ENCODE data around the gene SNRPA.
"Not testable (repeated sequence)": the region's sequence is repeated elsewhere in the genome, so short reads cannot be mapped to it uniquely, and the experiment has no call there.

Gene SNRPA

GRCh38 chr19:40732304-40732703 is 18.7 kb upstream of the SNRPA start:
- DNase-seq (ENCODE audit: low spot score in 2 of 2); H3K4me1 Mint-ChIP-seq; H3K9me3 Mint-ChIP-seq; H3K4me3 Mint-ChIP-seq; H3K27me3 Mint-ChIP-seq; H3K27ac Mint-ChIP-seq; ATAC-seq (ENCODE audit: low read depth): not testable (repeated sequence)
- peaks cover 35% of the 10 kb centered on the region for H3K36me3 Mint-ChIP-seq

- ATAC-seq (ENCODE audit: low read depth) (no peak), DNase-seq (ENCODE audit: low spot score in 2 of 2) (no peak)
- peaks cover 4% of the 10 kb centered on the region for H3K4me1 Mint-ChIP-seq
- H3K27me3 Mint-ChIP-seq = no peaks in the 10 kb centered on the region
- no peak overlapping the region for H3K27ac Mint-ChIP-seq
- no peak overlapping the region for H3K4me3 Mint-ChIP-seq
- no peaks in the 10 kb centered on the region for H3K9me3 Mint-ChIP-seq
- peaks cover 35% of the 10 kb centered on the region for H3K36me3 Mint-ChIP-seq
Observed at GRCh38 chr19:40733149-40733548, 17.9 kb upstream of the SNRPA start.

- Mint-ChIP-seq H3K36me3 (peaks cover 42% of the 10 kb centered on the region), H3K4me3 (no peak overlapping the region), H3K4me1 (peaks cover 4% of the 10 kb centered on the region), H3K27ac (no peak overlapping the region), H3K27me3 (no peaks in the 10 kb centered on the region), H3K9me3 (no peaks in the 10 kb centered on the region)
- ATAC-seq (ENCODE audit: low read depth) = no peak
- no peak for DNase-seq (ENCODE audit: low spot score in 2 of 2)
Observed at GRCh38 chr19:40735013-40735771, 15.8 kb upstream of the SNRPA start.

- Mint-ChIP-seq H3K36me3 (peaks cover 35% of the 10 kb centered on the region), H3K9me3 (no peaks in the 10 kb centered on the region), H3K27ac (no peak overlapping the region), H3K4me3 (no peak overlapping the region), H3K27me3 (no peaks in the 10 kb centered on the region), H3K4me1 (peaks cover 5% of the 10 kb centered on the region)
- ATAC-seq (ENCODE audit: low read depth) (no peak), DNase-seq (ENCODE audit: low spot score in 2 of 2) (no peak)
Observed at GRCh38 chr19:40736661-40737060, 14.3 kb upstream of the SNRPA start.

- Mint-ChIP-seq H3K36me3 (peaks cover 35% of the 10 kb centered on the region), H3K9me3 (no peaks in the 10 kb centered on the region), H3K27me3 (no peaks in the 10 kb centered on the region), H3K4me1 (peaks cover 5% of the 10 kb centered on the region), H3K27ac (no peak overlapping the region), H3K4me3 (no peak overlapping the region)
- ATAC-seq (ENCODE audit: low read depth) (no peak), DNase-seq (ENCODE audit: low spot score in 2 of 2) (no peak)
Observed at GRCh38 chr19:40737102-40737644, 13.8 kb upstream of the SNRPA start.

- Mint-ChIP-seq H3K36me3 (peaks cover 22% of the 10 kb centered on the region), H3K9me3 (no peaks in the 10 kb centered on the region), H3K4me3 (no peak overlapping the region), H3K4me1 (peaks cover 5% of the 10 kb centered on the region), H3K27me3 (no peaks in the 10 kb centered on the region), H3K27ac (no peak overlapping the region)
- DNase-seq (ENCODE audit: low spot score in 2 of 2) (no peak), ATAC-seq (ENCODE audit: low read depth) (no peak)
Observed at GRCh38 chr19:40739030-40739839, 11.8 kb upstream of the SNRPA start.

GRCh38 chr19:40739871-40740703 is 10.9 kb upstream of the SNRPA start:
- H3K4me3 Mint-ChIP-seq = no peak overlapping the region
- H3K27ac Mint-ChIP-seq = no peak overlapping the region
- H3K36me3 Mint-ChIP-seq = peaks cover 18% of the 10 kb centered on the region
- H3K9me3 Mint-ChIP-seq = no peaks in the 10 kb centered on the region
- H3K27me3 Mint-ChIP-seq = no peaks in the 10 kb centered on the region
- ATAC-seq (ENCODE audit: low read depth) = no peak
- no peak for DNase-seq (ENCODE audit: low spot score in 2 of 2)
- peaks cover 5% of the 10 kb centered on the region for H3K4me1 Mint-ChIP-seq

GRCh38 chr19:40740747-40741146 is 10.3 kb upstream of the SNRPA start:
- peaks cover 11% of the 10 kb centered on the region for H3K36me3 Mint-ChIP-seq
- DNase-seq (ENCODE audit: low spot score in 2 of 2) = no peak

GRCh38 chr19:40741527-40742390 is 9.2 kb upstream of the SNRPA start:
- no peaks in the 10 kb centered on the region for H3K27me3 Mint-ChIP-seq
- no peak overlapping the region for H3K27ac Mint-ChIP-seq
- peaks cover 11% of the 10 kb centered on the region for H3K36me3 Mint-ChIP-seq

More at GRCh38 chr19:40740747-40741146, 10.3 kb upstream of the SNRPA start:
- H3K27ac Mint-ChIP-seq = peak overlapping the region; percentile 70
- no peak overlapping the region for H3K4me3 Mint-ChIP-seq
- H3K9me3 Mint-ChIP-seq = no peaks in the 10 kb centered on the region
- peaks cover 3% of the 10 kb centered on the region for H3K4me1 Mint-ChIP-seq
- H3K27me3 Mint-ChIP-seq = no peaks in the 10 kb centered on the region
- no peak for ATAC-seq (ENCODE audit: low read depth)

GRCh38 chr19:40742477-40742876 is 8.5 kb upstream of the SNRPA start:
- H3K27ac Mint-ChIP-seq = no peak overlapping the region
- no peaks in the 10 kb centered on the region for H3K27me3 Mint-ChIP-seq
- peaks cover 3% of the 10 kb centered on the region for H3K4me1 Mint-ChIP-seq
- no peaks in the 10 kb centered on the region for H3K9me3 Mint-ChIP-seq
- H3K36me3 Mint-ChIP-seq = peaks cover 9% of the 10 kb centered on the region
- no peak for DNase-seq (ENCODE audit: low spot score in 2 of 2)
- no peak overlapping the region for H3K4me3 Mint-ChIP-seq
- no peak for ATAC-seq (ENCODE audit: low read depth)

More at GRCh38 chr19:40741527-40742390, 9.2 kb upstream of the SNRPA start:
- H3K4me3 Mint-ChIP-seq = no peak overlapping the region
- no peaks in the 10 kb centered on the region for H3K9me3 Mint-ChIP-seq
- DNase-seq (ENCODE audit: low spot score in 2 of 2) = no peak
- ATAC-seq (ENCODE audit: low read depth) = no peak
- H3K4me1 Mint-ChIP-seq = peaks cover 3% of the 10 kb centered on the region

- no peaks in the 10 kb centered on the region for H3K9me3 Mint-ChIP-seq
- no peak overlapping the region for H3K4me3 Mint-ChIP-seq
- ATAC-seq (ENCODE audit: low read depth) = no peak
- peaks cover 3% of the 10 kb centered on the region for H3K4me1 Mint-ChIP-seq
- peaks cover 7% of the 10 kb centered on the region for H3K36me3 Mint-ChIP-seq
- no peak overlapping the region for H3K27ac Mint-ChIP-seq
- no peak for DNase-seq (ENCODE audit: low spot score in 2 of 2)
- no peaks in the 10 kb centered on the region for H3K27me3 Mint-ChIP-seq
Observed at GRCh38 chr19:40742886-40743285, 8.1 kb upstream of the SNRPA start.

GRCh38 chr19:40743926-40744325 is 7.1 kb upstream of the SNRPA start:
- Mint-ChIP-seq H3K4me3 (no peak overlapping the region), H3K4me1 (peaks cover 8% of the 10 kb centered on the region), H3K27me3 (no peaks in the 10 kb centered on the region), H3K27ac (no peak overlapping the region), H3K9me3 (no peaks in the 10 kb centered on the region), H3K36me3 (peaks cover 5% of the 10 kb centered on the region)
- no peak for DNase-seq (ENCODE audit: low spot score in 2 of 2)
- ATAC-seq (ENCODE audit: low read depth) = no peak
